BJ (cell line): ENCODE results near the gene GFRA1. TPM values are rescaled to one million over a fixed set of nuclear protein-coding genes. Genes with fewer than 3 reads are reported as not detected.

Experiments used
- CTCF ChIA-PET: fragments of 350-600 bp; formaldehyde crosslinking; extraction: SDS; loops from one replicate; lab custom pipeline; 2021; ENCODE audit warnings: antibody characterized with exemption, inconsistent platforms; lab: Yijun Ruan, JAX
- POLR2A ChIA-PET: fragments of 300-600 bp; sonication (Branson Sonifier 250); formaldehyde crosslinking; extraction: SDS; loops from one replicate; lab custom pipeline; 2021; ENCODE audit warnings: antibody characterized with exemption; lab: Charles Lee
- DNase-seq: peaks from one replicate; pipeline ENCODE4 v3.0.0-alpha.2; 2011; ENCODE audit warnings: low read depth
- H3K27me3 ChIP-seq: 2 replicates; pipeline ENCODE4 v1.6.0; 2011; ENCODE audit warnings: low read length; ENCODE audit not compliant: control insufficient read depth, insufficient read depth
- H3K36me3 ChIP-seq: 2 replicates; pipeline ENCODE4 v1.5.1; 2011; ENCODE audit warnings: low read length; ENCODE audit not compliant: control insufficient read depth, insufficient read depth
- H3K4me3 ChIP-seq: 2 replicates; pipeline ENCODE4 v1.5.1; 2011; ENCODE audit warnings: low read depth, mild to moderate bottlenecking, control low read depth, low read length
- CTCF ChIP-seq: IDR thresholded peaks from 2 replicates; pipeline ENCODE4 v1.5.1; 2011; ENCODE audit warnings: low read depth, mild to moderate bottlenecking, control low read depth, inconsistent platforms, low read length, moderate library complexity; ENCODE audit not compliant: insufficient read depth
- polyA plus RNA-seq: library from polyadenylated mRNA; depleted of rRNA; stranded (reverse); fragments of >200 nt; gene quantifications from 2 replicates; pipeline ENCODE4 v1.2.3, GENCODE V29; 2011

GFRA1 gene
- polyA plus RNA-seq, 1 experiment: 41.6 TPM

GRCh38 chr10:116084161-116084560, 188.8 kb downstream of the GFRA1 start:
- no peak for DNase-seq
- no peak for TF ChIP-seq CTCF

GRCh38 chr10:116083226-116083762, 189.7 kb downstream of the GFRA1 start:
- ChIA-PET CTCF (interaction anchor here (0.6 kb wide), 1 partner anchor 9 kb away, joined by 3 read pairs; no protein-coding TSS in a partner anchor), POLR2A (no interaction called here)
- Histone ChIP-seq H3K36me3 (no peaks in the 10 kb centered on the region), H3K4me3 (no peak overlapping the region), H3K27me3 (no peaks in the 10 kb centered on the region)
- no peak for TF ChIP-seq CTCF
- no peak for DNase-seq

More at GRCh38 chr10:116084161-116084560, 188.8 kb downstream of the GFRA1 start:
- POLR2A ChIA-PET: no interaction called here
- Histone ChIP-seq H3K27me3 (no peaks in the 10 kb centered on the region), H3K4me3 (no peak overlapping the region), H3K36me3 (no peaks in the 10 kb centered on the region)
- CTCF ChIA-PET: interaction anchor here (0.6 kb wide), 1 partner anchor 303 kb away, joined by 3 read pairs; no protein-coding TSS in a partner anchor

- Histone ChIP-seq H3K27me3 (no peaks in the 10 kb centered on the region), H3K4me3 (no peak overlapping the region), H3K36me3 (no peaks in the 10 kb centered on the region)
- ChIA-PET POLR2A (no interaction called here), CTCF (no interaction called here)
- TF ChIP-seq CTCF: no peak
- no peak for DNase-seq
Observed at GRCh38 chr10:116082762-116083161, 190.2 kb downstream of the GFRA1 start.

- ChIA-PET POLR2A (no interaction called here), CTCF (no interaction called here)
- no peak for DNase-seq
- Histone ChIP-seq H3K4me3 (no peak overlapping the region), H3K36me3 (no peaks in the 10 kb centered on the region), H3K27me3 (no peaks in the 10 kb centered on the region)
- TF ChIP-seq CTCF: no peak
Observed at GRCh38 chr10:116082206-116082605, 190.8 kb downstream of the GFRA1 start.

- POLR2A ChIA-PET: no interaction called here
- Histone ChIP-seq H3K36me3 (no peaks in the 10 kb centered on the region), H3K27me3 (no peaks in the 10 kb centered on the region), H3K4me3 (no peak overlapping the region)
- TF ChIP-seq CTCF: no peak
- no peak for DNase-seq
- CTCF ChIA-PET: interaction anchor here (1.1 to 1.2 kb wide), 2 partner anchors 8 to 38 kb away, joined by 3 to 4 read pairs; no protein-coding TSS in a partner anchor
Observed at GRCh38 chr10:116080553-116080952, 192.5 kb downstream of the GFRA1 start.
